HG03280 (cell line): ENCODE data around the gene AFF4.
"Not testable (repeated sequence)": the region's sequence is repeated elsewhere in the genome, so short reads cannot be mapped to it uniquely, and the experiment has no call there.

Experiments used
- ATAC-seq: cut with Tn5 transposase; IDR thresholded peaks from one replicate; pipeline ENCODE4 v1.9.1; 2021; ENCODE audit warnings: mild to moderate bottlenecking, moderate library complexity; ENCODE audit not compliant: unreplicated experiment

Gene AFF4

DNA sequence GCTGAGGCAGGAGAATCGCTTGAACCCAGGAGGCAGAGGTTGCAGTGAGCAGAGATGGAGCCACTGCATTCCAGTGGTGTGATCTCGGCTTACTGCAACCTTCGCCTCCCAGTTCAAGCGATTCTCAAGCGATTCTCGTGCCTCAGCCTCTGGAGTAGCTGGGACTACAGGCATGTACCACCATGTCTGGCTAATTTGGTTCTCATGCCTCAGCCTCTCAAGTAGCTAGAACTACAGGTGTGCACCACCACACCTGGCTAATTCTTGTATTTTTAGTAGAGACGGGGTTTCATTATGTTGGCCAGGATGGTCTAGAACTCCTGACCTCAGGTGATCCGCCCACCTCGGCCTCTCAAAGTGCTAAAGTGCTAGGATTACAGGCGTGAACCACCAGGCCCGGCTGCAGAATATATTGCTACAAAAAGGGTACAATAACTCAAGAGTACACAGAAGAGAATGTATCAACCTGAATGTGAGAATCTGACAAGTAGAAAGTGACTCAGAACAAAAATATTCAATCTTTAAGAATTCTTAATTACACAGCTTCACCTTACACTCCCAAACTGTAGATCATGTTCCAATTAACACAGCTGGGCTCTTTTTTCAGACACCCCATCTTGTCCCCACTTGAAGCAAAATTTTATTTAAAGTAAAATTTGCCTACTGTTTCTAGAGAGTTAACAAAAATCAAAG is 2.2 kb downstream of the AFF4 start:
- ATAC-seq: not testable (repeated sequence)

DNA sequence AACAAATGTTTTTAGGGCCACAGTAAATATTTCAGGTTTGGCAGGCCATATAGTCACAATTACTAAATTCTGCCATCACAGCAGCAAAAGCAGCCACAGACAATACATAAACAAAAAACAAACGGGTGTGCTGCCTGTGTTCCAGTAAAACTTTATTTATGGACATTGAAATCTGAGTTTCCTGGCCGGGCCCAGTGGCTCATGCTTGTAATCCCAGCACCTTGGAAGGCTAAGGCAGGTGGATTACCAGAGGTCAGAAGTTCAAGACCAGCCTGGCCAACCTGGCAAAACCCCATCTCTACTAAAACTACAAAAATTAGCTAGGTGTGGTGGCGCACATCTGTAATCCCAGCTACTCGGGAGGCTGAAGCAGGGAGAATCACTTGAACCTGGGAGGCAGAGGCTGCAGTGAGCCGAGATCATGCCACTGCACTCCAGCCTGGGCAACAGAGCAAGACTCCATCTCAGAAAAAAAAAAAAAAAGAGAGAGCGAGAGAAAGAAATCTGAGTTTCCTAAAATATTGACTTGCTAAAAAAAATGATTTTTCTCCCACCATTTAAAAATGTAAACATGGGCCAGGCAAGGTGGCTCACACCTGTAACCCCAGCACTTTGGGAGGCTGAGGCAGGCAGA is 7.2 kb downstream of the AFF4 start:
- not testable (repeated sequence) for ATAC-seq

- ATAC-seq: no peak
Measured at GRCh38 chr5:132953710-132954109, 9.7 kb downstream of the AFF4 start.

DNA sequence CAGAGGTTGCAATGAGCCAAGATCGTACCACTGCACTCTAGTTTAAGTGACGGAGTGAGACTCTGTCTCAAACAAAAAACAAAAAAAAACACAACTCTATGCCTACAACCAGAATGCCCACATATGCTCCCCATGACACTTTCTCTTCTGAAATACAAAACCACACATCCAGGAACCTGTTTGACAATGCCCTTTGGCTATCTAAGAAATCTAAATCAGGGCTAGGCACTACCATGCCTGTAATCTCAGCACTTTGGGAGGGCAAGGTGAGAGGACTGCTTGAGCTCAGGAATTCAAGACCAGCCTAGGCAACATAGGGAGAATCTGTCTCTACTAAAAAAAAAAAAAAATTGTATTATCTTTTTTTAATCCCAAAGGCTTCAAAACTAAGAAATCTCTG is 10.6 kb downstream of the AFF4 start:
- ATAC-seq: no peak

DNA sequence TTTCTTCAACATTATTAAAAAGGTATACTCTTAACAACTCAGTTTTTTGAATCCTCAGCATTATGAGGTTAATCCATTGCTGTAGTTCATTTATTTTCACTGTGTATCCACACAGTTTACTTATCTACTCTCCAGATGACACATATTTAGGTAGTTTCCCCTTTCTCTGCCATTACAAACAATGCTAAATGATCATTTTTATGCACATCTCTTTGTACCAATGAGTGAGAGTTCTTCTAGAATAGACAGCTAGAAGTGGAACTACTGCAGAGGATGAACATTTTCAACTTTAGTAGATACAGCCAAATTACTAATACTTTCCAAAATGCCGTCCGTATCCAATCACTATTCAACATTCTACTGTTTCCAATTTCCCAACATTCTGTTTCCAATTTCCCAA is 11.5 kb downstream of the AFF4 start:
- ATAC-seq: no peak

DNA sequence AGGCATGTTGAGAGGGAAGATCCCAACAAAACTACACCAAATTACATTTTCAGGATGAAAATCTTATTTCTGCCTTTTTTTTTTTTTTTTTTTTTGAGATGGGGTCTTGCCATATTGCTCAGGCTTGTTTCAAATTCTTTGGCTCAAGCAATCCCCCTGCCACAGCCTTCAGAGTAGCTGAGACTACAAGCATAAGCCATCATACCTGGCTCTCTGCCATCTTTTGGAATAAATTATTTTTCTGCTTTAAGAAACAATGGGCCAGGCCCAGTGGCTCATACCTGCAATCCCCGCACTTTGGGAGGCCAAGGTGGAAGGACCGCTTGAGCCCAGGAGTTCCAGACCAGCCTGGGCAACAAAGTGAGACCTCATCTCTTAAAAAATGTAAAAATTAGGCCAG is 14.3 kb downstream of the AFF4 start:
- ATAC-seq: no peak

DNA sequence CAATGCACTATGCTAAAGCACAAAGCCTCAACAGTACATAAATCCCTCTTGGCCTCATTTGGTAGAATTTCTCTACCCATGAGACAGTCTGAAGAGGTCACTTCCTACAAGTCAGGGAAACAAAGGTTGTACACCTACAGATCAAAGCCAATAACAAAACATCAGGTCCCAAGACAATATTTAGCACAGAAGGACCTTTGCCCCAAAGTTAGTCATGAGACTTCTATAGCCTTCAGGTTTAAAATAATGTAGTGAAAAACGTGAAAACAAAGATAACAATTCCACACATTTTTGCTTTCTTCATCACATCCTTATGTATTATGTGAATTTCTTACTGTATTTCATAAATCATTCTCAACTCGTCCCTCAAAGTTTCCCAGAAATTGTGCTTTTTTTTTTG is 15.8 kb downstream of the AFF4 start:
- ATAC-seq: no peak

DNA sequence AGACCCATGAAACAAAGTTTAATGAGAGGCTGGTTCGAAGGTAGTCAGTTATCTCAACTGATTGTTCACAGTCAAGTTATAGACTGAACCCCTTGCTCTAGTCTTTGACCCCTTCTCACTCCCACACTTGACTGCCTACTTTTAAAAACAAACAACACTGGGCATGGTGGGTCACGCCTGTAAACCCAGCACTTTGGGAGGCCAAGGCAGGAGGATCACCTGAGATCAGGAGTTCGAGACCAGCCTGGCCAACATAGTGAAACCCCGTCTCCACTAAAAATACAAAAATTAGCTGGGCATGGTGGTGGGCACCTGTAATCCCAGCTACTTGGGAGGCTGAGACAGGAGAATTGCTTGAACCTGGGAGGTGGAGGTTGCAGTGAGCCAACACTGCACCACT is 18.1 kb downstream of the AFF4 start:
- ATAC-seq: not testable (repeated sequence)

- ATAC-seq: no peak
Measured at GRCh38 chr5:132943362-132944022, 19.9 kb downstream of the AFF4 start.

DNA sequence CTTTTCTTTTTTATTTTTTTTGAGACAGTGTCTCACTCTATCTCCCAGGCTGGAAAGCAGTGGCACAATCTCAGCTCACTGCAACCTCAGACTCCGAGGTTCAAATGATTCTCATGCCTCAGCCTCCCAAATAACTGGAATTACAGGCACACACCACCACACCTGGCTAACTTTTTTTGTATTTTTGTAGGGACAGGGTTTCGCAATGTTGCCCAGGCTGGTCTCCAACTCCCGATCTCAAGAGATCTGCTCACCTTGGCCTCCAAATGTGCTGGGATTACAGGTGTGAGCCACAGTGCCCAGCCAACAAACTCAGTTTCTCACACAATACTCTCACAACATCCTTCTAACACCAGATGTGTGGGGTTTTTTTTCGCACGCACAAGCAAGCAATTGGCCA is 22.1 kb downstream of the AFF4 start:
- no peak for ATAC-seq

DNA sequence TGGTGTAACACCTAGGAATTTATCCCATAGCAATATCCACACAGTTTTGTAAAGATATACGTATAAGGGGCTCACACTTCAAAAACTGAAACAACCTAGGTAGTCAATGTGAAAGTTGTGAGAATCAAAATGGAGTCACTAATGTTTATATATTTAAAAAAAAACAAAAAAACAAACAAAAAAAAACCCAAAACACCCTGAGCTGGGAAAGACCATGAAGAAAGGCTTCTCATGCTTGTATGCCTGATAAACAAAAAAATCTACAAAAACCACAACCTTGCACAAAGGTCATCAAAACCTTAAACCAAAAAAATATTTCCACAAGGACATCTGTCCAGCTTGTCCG is 35.4 kb downstream of the AFF4 start:
- ATAC-seq: no peak

GRCh38 chr5:132927355-132928061 is 35.9 kb downstream of the AFF4 start:
- no peak for ATAC-seq

DNA sequence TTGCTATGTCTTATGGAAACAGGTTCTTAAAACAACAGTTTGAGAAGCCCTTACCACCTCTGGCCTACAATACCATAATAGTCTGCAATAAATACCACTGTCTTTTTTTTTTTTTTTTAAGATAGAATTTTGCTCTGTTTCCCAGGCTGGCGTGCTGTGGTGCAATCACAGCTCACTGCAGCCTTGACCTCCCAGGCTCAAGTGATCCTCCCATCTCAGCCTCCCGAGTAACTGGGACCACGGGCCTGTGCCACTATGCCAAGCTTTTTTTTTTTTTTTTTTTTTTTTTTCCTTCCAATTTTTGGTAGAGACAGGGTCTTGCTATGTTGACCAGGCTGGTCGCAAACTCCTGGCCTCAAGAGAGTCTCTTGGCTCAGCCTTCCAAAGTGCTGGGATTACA is 37.0 kb downstream of the AFF4 start:
- no peak for ATAC-seq

- no peak for ATAC-seq
Measured at GRCh38 chr5:132916086-132916485, 47.3 kb downstream of the AFF4 start.

GRCh38 chr5:132915681-132916080 is 47.8 kb downstream of the AFF4 start:
- no peak for ATAC-seq

DNA sequence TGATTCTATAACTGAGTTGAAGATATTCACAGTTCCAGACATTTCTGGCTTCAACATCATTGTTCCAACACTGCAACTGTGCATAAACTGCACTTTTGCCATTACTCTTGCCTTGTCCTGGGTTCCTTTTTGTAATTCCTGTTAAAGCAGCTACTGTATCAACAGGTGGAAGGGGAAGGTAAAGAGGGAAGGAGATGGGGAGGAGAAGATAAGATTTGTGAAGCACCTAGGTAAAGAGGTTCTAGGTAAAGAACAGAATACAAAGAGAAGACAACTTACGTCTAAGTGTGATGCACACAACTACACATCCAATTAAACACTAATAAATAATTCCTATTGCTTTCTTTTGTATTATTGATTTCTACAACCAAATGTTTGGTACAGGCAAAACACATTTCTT is 53.7 kb downstream of the AFF4 start:
- ATAC-seq: no peak

- ATAC-seq: no peak
Measured at GRCh38 chr5:132907161-132907560, 56.3 kb downstream of the AFF4 start.

- no peak for ATAC-seq
Measured at GRCh38 chr5:132905938-132906337, 57.5 kb downstream of the AFF4 start.

GRCh38 chr5:132901730-132902129 is 61.7 kb downstream of the AFF4 start:
- ATAC-seq: no peak

GRCh38 chr5:132901036-132901435 is 62.4 kb downstream of the AFF4 start:
- no peak for ATAC-seq

DNA sequence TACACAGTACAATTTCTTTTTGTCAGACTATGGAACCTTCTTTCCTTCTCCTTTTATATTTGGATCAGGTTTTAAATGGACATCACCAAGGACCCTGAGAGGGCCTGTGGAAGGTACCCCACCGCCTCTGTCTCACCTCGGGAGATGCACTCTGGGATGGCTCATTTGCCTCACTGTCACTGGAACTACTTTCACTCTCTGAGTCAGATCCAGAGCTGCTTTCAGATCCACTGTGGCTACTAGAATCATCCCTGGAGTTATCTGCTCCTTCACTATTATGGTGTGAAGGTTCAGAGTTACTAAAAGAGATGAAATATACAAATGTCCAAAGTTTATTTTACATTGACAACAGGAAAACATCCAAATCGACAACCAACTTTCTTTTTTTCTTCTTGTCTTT is 65.3 kb downstream of the AFF4 start:
- ATAC-seq: no peak

DNA sequence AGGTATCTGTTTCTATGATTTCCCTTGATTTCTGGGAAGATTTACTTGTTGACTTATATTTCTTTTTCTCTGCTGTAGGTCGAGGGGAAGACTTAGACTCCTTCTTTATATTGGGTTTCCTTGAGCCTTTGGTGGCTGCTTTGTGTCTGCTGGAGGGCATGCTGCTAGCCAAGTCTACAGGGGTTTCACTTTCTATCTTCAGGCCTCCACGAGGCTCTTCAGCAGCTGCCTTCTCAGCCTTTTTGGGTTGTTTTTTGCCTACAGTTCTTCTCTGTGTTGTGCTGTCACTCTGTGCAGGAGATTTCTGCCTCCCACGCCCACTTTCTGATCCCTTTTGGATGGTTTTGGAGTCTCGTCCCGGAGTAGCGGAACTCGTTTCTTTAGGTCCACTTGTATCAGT is 66.7 kb downstream of the AFF4 start:
- no peak for ATAC-seq
